AG04449 (cell line): ENCODE data around the gene CD48.

ENCODE experiments used
- CTCF ChIA-PET: fragments of 350-600 bp; formaldehyde crosslinking; extraction: SDS; loops from one replicate; lab custom pipeline; 2021; ENCODE audit warnings: antibody characterized with exemption; lab: Yijun Ruan, JAX
- POLR2A ChIA-PET: fragments of 400-600, 350-600 bp; formaldehyde crosslinking; extraction: SDS; loops from one replicate; lab custom pipeline; 2020; ENCODE audit warnings: antibody characterized with exemption, inconsistent platforms; lab: Yijun Ruan, JAX
- DNase-seq: peaks from one replicate; pipeline ENCODE4 v3.0.0-alpha.2; 2010; ENCODE audit warnings: low read depth, low spot score
- H3K4me3 ChIP-seq: 2 replicates; pipeline ENCODE4 v1.5.1; 2011; ENCODE audit warnings: low read depth, mild to moderate bottlenecking, control low read depth, low read length
- CTCF ChIP-seq: IDR thresholded peaks from one replicate; pipeline ENCODE4 v1.5.1; 2011; ENCODE audit warnings: mild to moderate bottlenecking, moderate library complexity, low read length, control low read depth, inconsistent platforms; ENCODE audit not compliant: insufficient read depth; ENCODE audit errors: missing control alignments

CD48 gene

GRCh38 chr1:160646180-160646579, 65.4 kb downstream of the CD48 start:
- ChIA-PET POLR2A (no interaction called here), CTCF (interaction anchor here (0.5 kb wide), 1 partner anchor 1651 kb away, joined by 3 read pairs; no protein-coding TSS in a partner anchor)
- TF ChIP-seq CTCF = no peak
- DNase-seq = no peak
- H3K4me3 ChIP-seq = no peak overlapping the region

GRCh38 chr1:160645386-160646130, 66.1 kb downstream of the CD48 start:
- CTCF ChIA-PET = no interaction called here
- H3K4me3 ChIP-seq = no peak overlapping the region
- POLR2A ChIA-PET = no interaction called here
- no peak for TF ChIP-seq CTCF
- DNase-seq = no peak

GRCh38 chr1:160644399-160644798, 67.2 kb downstream of the CD48 start:
- ChIA-PET POLR2A (no interaction called here), CTCF (no interaction called here)
- TF ChIP-seq CTCF = no peak
- DNase-seq = no peak
- no peak overlapping the region for H3K4me3 ChIP-seq

- DNase-seq = no peak
- no peak overlapping the region for H3K4me3 ChIP-seq
- TF ChIP-seq CTCF = no peak
- ChIA-PET CTCF (no interaction called here), POLR2A (no interaction called here)
Observed at GRCh38 chr1:160643138-160643537, 68.5 kb downstream of the CD48 start.

GRCh38 chr1:160642281-160642644, 69.4 kb downstream of the CD48 start:
- POLR2A ChIA-PET = no interaction called here
- no peak overlapping the region for H3K4me3 ChIP-seq
- CTCF ChIA-PET = no interaction called here
- no peak for TF ChIP-seq CTCF
- no peak for DNase-seq

GRCh38 chr1:160641323-160642280, 70.0 kb downstream of the CD48 start:
- ChIA-PET CTCF (no interaction called here), POLR2A (no interaction called here)
- H3K4me3 ChIP-seq = no peak overlapping the region
- no peak for DNase-seq
- no peak for TF ChIP-seq CTCF
